ENCODE data around the gene DNAJC2.

Gene DNAJC2

DNA sequence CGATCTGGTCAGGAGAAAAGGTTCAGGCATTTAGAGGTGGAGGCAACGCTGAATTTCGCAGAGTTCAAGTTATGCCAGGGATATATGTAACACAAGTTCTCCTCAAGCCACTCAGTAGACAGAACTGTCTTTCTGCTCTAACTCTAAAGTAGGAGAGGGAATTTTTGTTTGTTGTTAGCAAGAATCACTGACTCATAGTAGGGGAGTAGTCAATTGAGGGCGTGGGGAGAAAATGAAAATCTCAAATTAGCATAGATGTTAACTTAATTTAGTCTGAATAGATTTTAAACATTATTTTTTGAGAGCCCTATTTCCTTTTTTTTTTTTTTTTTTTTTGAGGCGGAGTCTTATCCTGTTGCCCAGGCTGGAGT is 37.5 kb upstream of the DNAJC2 start:
- no peak for TF ChIP-seq CTCF (IDR thresholded peaks at IDR 0.05; ENCODE audit: control insufficient read depth, extremely low read depth, insufficient read depth)

DNA sequence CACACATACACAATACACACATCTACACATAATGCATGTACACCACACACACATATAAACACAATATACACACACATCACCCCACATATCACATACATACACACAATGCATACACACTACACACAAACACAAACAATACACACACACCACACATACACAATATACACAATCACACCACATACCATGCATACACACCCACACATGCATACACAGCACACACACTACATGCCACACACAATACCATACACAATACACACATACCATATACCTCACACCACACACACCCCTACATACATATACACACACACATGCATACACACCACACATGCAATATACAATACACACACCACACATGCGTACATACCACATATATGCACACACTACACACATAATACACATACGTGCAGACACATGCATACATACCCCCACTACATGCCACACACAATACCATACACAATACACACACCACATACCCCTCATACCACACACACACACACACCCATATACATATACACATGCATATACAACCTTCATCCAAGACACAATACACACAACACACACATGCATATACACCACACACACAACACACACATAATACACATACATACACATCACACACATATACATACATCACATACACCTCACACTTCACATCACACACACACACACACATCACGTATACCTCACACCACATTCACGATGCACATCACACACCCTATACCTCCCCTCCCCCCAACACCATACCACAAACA is 36.9 kb upstream of the DNAJC2 start:
- no peak overlapping the region for H3K4me3 ChIP-seq (ENCODE audit: low read depth, low read length)
- DNase-seq (ENCODE audit: low read depth), result no peak
- TF ChIP-seq CTCF (IDR thresholded peaks at IDR 0.05; ENCODE audit: control insufficient read depth, extremely low read depth, insufficient read depth), result no peak

More for the DNA sequence above, 37.5 kb upstream of the DNAJC2 start:
- no peak for DNase-seq (ENCODE audit: low read depth)
- H3K4me3 ChIP-seq (ENCODE audit: low read depth, low read length), result no peak overlapping the region

GRCh38 chr7:103380395-103381191 is 36.0 kb upstream of the DNAJC2 start:
- DNase-seq (ENCODE audit: low read depth), result no peak
- no peak overlapping the region for H3K4me3 ChIP-seq (ENCODE audit: low read depth, low read length)
- TF ChIP-seq CTCF (IDR thresholded peaks at IDR 0.05; ENCODE audit: control insufficient read depth, extremely low read depth, insufficient read depth), result no peak

DNA sequence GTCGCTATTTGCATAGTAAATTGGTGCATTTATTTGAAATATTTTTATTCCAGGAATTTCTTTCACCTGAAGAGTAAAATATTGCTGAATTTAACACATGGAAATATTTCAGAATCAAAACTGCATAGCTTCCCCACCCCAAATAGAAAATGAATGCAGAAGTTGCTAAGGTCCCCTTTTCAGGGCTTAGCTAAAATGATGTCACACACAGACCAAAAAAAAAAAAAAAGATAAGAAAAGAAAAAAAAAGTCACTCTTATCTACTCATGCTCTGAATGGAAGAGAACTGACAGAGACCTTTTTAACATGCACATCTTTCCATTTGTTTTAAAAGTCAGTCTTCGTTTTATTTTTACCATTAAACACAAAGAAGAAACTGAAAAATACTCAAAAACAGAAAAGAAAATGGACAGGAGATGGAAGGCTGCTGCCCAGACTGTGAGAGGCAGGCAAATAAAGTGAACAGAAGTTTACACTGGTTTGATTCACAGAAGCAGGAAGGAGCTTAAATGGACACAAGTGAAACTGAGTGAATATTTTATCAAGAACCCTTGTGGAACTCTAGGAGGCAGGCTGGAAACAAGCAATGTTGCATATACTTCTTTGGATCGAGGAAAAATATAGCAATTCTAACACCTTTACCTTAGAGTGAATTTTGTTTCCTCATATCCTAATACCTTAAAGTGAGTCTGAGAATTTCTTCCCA is 34.9 kb upstream of the DNAJC2 start:
- TF ChIP-seq CTCF (IDR thresholded peaks at IDR 0.05; ENCODE audit: control insufficient read depth, extremely low read depth, insufficient read depth), result no peak
- H3K4me3 ChIP-seq (ENCODE audit: low read depth, low read length), result no peak overlapping the region
- no peak for DNase-seq (ENCODE audit: low read depth)

DNA sequence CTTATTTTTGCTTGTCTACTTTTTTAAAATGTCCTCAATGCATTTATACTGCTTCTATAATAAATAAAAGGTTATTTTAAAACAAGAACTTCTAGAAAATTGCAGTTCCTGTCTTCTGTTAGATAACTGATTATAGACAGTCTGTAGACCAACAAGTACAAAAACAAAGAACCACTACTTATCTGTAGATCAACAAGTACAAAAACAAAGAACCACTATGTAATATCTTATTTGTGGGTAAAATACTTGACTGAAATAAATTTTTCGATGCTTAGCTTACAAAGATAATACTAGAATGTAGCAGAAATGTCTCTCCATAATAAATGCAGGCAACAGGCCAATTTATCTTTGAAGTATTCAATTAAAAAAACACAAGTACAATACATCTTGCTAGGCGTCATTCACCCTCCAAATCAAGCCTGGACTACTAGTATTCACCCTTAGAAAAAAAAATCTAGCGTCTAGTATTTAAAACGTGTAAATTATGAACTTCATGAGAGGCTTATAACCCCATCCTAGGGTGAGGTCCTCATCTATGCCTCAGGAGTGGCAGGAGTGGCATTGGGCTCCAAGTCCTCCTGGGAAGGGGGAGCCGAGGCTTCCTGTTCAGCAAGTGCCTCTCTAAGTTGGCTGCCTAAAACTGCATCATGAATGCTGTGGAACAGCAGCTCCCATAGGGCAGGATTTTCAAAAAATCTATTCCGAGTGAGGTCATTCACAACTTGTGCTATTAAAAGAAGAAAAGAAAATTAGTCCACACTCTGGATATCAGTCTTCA is 29.5 kb upstream of the DNAJC2 start:
- no peak for TF ChIP-seq CTCF (IDR thresholded peaks at IDR 0.05; ENCODE audit: control insufficient read depth, extremely low read depth, insufficient read depth)
- no peak overlapping the region for H3K4me3 ChIP-seq (ENCODE audit: low read depth, low read length)
- no peak for DNase-seq (ENCODE audit: low read depth)

DNA sequence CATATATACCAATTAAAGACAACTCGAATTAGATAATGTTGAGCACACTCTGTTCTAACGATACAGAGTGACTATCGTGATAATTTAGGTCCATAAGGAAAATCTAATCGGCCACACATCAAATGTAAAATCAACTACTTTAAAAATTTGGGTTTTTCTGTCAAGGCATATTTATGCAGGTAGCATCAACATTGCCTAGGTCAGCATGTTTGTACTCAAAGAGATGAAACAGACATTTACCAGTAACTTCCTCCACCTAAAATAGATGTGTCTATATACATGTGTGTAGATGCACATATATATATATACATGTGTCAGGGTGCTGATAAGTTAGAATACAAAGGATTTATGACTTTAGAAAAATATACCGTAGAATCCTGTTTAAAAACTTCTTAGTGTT is 24.9 kb upstream of the DNAJC2 start:
- H3K4me3 ChIP-seq (ENCODE audit: low read depth, low read length), result no peak overlapping the region
- DNase-seq (ENCODE audit: low read depth), result no peak
- TF ChIP-seq CTCF (IDR thresholded peaks at IDR 0.05; ENCODE audit: control insufficient read depth, extremely low read depth, insufficient read depth), result no peak
